ENCODE results near the gene CAMTA1.

CAMTA1 gene

GRCh38 chr1:7578206-7578605, 793.0 kb downstream of the CAMTA1 start:
- DNase-seq (ENCODE audit: low read depth, low spot score): no peak
- no peak overlapping the region for H3K27ac ChIP-seq

- DNase-seq (ENCODE audit: low read depth, low spot score): no peak
- H3K27ac ChIP-seq: no peak overlapping the region
These were observed 793.8 kb downstream of the CAMTA1 start for GRCh38 chr1:7579016-7579415.

GRCh38 chr1:7579831-7580804, 794.9 kb downstream of the CAMTA1 start:
- DNase-seq (ENCODE audit: low read depth, low spot score): no peak
- H3K27ac ChIP-seq: no peak overlapping the region

GRCh38 chr1:7580923-7581753, 795.9 kb downstream of the CAMTA1 start:
- H3K27ac ChIP-seq: no peak overlapping the region
- no peak for DNase-seq (ENCODE audit: low read depth, low spot score)

GRCh38 chr1:7581754-7582459, 796.7 kb downstream of the CAMTA1 start:
- no peak for DNase-seq (ENCODE audit: low read depth, low spot score)
- no peak overlapping the region for H3K27ac ChIP-seq

GRCh38 chr1:7582460-7582972, 797.3 kb downstream of the CAMTA1 start:
- DNase-seq (ENCODE audit: low read depth, low spot score): no peak
- no peak overlapping the region for H3K27ac ChIP-seq

- no peak for DNase-seq (ENCODE audit: low read depth, low spot score)
- no peak overlapping the region for H3K27ac ChIP-seq
These were observed 798.2 kb downstream of the CAMTA1 start for GRCh38 chr1:7583291-7584096.

- DNase-seq (ENCODE audit: low read depth, low spot score): no peak
- no peak overlapping the region for H3K27ac ChIP-seq
These were observed 798.9 kb downstream of the CAMTA1 start for GRCh38 chr1:7584157-7584556.

GRCh38 chr1:7584643-7585042, 799.4 kb downstream of the CAMTA1 start:
- DNase-seq (ENCODE audit: low read depth, low spot score): no peak
- H3K27ac ChIP-seq: no peak overlapping the region

- H3K27ac ChIP-seq: no peak overlapping the region
- no peak for DNase-seq (ENCODE audit: low read depth, low spot score)
These were observed 800.1 kb downstream of the CAMTA1 start for GRCh38 chr1:7585216-7585907.

- no peak for DNase-seq (ENCODE audit: low read depth, low spot score)
- no peak overlapping the region for H3K27ac ChIP-seq
These were observed 801.0 kb downstream of the CAMTA1 start for GRCh38 chr1:7586031-7586941.

GRCh38 chr1:7587108-7587772, 802.0 kb downstream of the CAMTA1 start:
- no peak overlapping the region for H3K27ac ChIP-seq
- no peak for DNase-seq (ENCODE audit: low read depth, low spot score)

- no peak for DNase-seq (ENCODE audit: low read depth, low spot score)
- H3K27ac ChIP-seq: no peak overlapping the region
These were observed 802.7 kb downstream of the CAMTA1 start for GRCh38 chr1:7587773-7588456.

- no peak for DNase-seq (ENCODE audit: low read depth, low spot score)
- no peak overlapping the region for H3K27ac ChIP-seq
These were observed 803.2 kb downstream of the CAMTA1 start for GRCh38 chr1:7588457-7588827.

- no peak overlapping the region for H3K27ac ChIP-seq
- no peak for DNase-seq (ENCODE audit: low read depth, low spot score)
These were observed 804.0 kb downstream of the CAMTA1 start for GRCh38 chr1:7589080-7589735.

GRCh38 chr1:7589774-7590425, 804.6 kb downstream of the CAMTA1 start:
- no peak overlapping the region for H3K27ac ChIP-seq
- no peak for DNase-seq (ENCODE audit: low read depth, low spot score)
